ENCODE results near the gene CHPT1. TPM values are rescaled to one million over a fixed set of nuclear protein-coding genes. Genes with fewer than 3 reads are reported as not detected.

CHPT1 gene
- total and polyA plus RNA-seq, 2 donors from 2014 or later = 32.1 to 65.5 TPM

DNA sequence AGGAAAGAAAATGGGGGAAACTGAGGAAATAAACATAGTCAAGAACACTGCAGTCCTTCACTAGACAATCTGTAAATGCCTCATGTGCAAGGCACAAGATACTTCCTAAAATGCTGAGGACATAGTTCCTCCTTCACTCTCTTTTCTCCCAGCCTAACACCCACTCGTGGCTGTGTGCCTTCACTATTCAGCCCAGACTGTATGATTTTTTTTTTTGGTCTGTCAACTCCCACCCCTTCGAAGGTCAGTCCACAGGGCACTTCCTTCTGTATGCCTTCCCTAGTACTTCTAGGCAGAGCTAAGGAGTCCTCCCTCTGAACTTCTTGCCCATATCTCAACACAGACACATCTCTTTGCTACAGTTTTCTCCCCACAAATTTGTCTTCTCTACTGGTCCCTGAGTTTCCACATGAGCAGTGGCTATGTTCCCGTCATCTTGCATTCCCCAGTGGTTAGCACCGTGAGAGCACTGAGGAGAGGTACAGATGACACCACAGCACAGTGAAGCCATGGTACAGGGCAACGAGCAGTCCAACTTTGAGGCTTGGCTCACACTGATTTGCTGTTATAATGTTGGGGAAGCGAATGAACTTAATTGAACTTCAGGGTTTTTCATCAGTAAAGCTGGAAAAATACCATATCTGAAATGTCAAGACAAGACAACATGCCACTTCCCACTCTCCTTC lies 65.9 kb downstream of the CHPT1 start:
- Histone ChIP-seq H3K9me3 (ENCODE audit: control insufficient read depth in 2 of 3, insufficient read depth in 1 of 3, low read length in 3 of 3) (no peaks in the 10 kb centered on the region), H3K27me3 (ENCODE audit: control insufficient read depth, insufficient read depth, low read length) (no peaks in the 10 kb centered on the region), H3K36me3 (ENCODE audit: control insufficient read depth in 2 of 3, insufficient read depth in 3 of 3, low read length in 3 of 3) (peaks cover 1 to 14% (median 5%) of the 10 kb centered on the region in 3 donors), H3K27ac (ENCODE audit: low read depth in 2 of 2, low read length in 2 of 2) (no peak overlapping the region), H3K4me3 (ENCODE audit: low read length in 3 of 3) (no peak overlapping the region), H3K9ac (ENCODE audit: low read length in 3 of 3) (no peak overlapping the region), H3K4me1 (ENCODE audit: control insufficient read depth in 2 of 3, insufficient read depth in 2 of 3, low read depth in 1 of 3, low read length in 3 of 3) (no peaks in the 10 kb centered on the region)
- TF ChIP-seq CTCF (IDR thresholded peaks at IDR 0.05; ENCODE audit: borderline replicate concordance, extremely low read depth, insufficient read depth) = no peak
- FAIRE-seq (no peak), DNase-seq (no peak)
- intact Hi-C loops (cut with DNase I) = no loop called here

DNA sequence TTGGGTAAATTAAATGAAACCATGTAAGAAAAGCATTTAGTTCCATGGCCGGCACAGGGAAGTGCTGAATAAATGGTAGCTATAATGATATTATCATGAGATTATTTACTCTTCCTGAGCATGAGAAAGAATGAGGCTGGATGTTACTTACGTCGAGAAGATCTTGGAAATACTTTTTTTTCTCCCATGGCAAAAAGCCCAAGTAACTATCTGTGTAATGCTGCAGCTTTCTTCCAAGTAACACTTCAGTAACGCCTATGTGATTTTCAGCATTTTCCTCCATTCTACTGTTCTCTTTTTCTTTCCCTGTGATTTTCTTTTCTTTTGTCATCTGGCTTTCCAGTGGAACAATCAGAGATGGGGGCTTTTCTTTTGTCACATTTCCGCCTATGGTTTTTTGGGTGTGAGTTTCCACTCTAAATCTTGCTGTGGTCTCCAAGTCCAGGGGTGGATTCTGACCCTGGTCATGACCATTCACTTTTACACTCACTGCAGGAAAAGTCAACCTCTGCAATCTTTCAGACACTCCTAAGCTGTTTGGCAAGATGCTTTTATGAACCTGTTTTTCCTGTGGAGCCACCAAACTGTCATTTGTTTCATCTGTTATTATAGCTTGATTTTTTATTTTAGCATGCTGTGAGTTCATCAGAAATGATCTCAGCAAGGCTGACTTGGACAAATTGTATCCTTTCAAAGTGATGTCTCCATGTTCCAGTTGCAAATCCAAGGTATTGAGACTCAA lies 66.8 kb downstream of the CHPT1 start:
- H3K27ac ChIP-seq (ENCODE audit: low read depth in 2 of 2, low read length in 2 of 2) = no peak overlapping the region
- FAIRE-seq (no peak), DNase-seq (no peak)
- H3K9me3 ChIP-seq (ENCODE audit: control insufficient read depth in 2 of 3, insufficient read depth in 1 of 3, low read length in 3 of 3) = no peaks in the 10 kb centered on the region
- H3K9ac ChIP-seq (ENCODE audit: low read length in 3 of 3) = no peak overlapping the region
- H3K4me1 ChIP-seq (ENCODE audit: control insufficient read depth in 2 of 3, insufficient read depth in 2 of 3, low read depth in 1 of 3, low read length in 3 of 3) = no peaks in the 10 kb centered on the region
- no peaks in the 10 kb centered on the region for H3K27me3 ChIP-seq (ENCODE audit: control insufficient read depth, insufficient read depth, low read length)
- intact Hi-C loops (cut with DNase I) = no loop called here
- H3K36me3 ChIP-seq (ENCODE audit: control insufficient read depth in 2 of 3, insufficient read depth in 3 of 3, low read length in 3 of 3) = peaks cover 0 to 10% (median 7%) of the 10 kb centered on the region in 3 donors
- H3K4me3 ChIP-seq (ENCODE audit: low read length in 3 of 3) = no peak overlapping the region
- no peak for TF ChIP-seq CTCF (IDR thresholded peaks at IDR 0.05; ENCODE audit: borderline replicate concordance, extremely low read depth, insufficient read depth)

GRCh38 chr12:101767537-101767936 lies 70.1 kb downstream of the CHPT1 start:
- H3K36me3 ChIP-seq (ENCODE audit: control insufficient read depth in 2 of 3, insufficient read depth in 3 of 3, low read length in 3 of 3) = peaks cover 2 to 14% (median 10%) of the 10 kb centered on the region in 3 donors
- H3K27me3 ChIP-seq (ENCODE audit: control insufficient read depth, insufficient read depth, low read length) = no peaks in the 10 kb centered on the region
- no peak for TF ChIP-seq CTCF (IDR thresholded peaks at IDR 0.05; ENCODE audit: borderline replicate concordance, extremely low read depth, insufficient read depth)
- FAIRE-seq (no peak), DNase-seq (no peak)
- no peaks in the 10 kb centered on the region for H3K4me1 ChIP-seq (ENCODE audit: control insufficient read depth in 2 of 3, insufficient read depth in 2 of 3, low read depth in 1 of 3, low read length in 3 of 3)
- intact Hi-C loops (cut with DNase I) = no loop called here
- no peak overlapping the region for H3K9ac ChIP-seq (ENCODE audit: low read length in 3 of 3)
- H3K27ac ChIP-seq (ENCODE audit: low read depth in 2 of 2, low read length in 2 of 2) = no peak overlapping the region
- no peaks in the 10 kb centered on the region for H3K9me3 ChIP-seq (ENCODE audit: control insufficient read depth in 2 of 3, insufficient read depth in 1 of 3, low read length in 3 of 3)
- no peak overlapping the region for H3K4me3 ChIP-seq (ENCODE audit: low read length in 3 of 3)
